ENCODE results near the gene ZCCHC3. TPM values are rescaled to one million over a fixed set of nuclear protein-coding genes. Genes with fewer than 3 reads are reported as not detected.

ZCCHC3 gene
- total RNA-seq, 4 donors from 2014 or later, result 6.5 to 13.4 (median 10.5) TPM

- no peak for TF ChIP-seq CTCF (IDR thresholded peaks at IDR 0.05; ENCODE audit: low read depth)
Measured at GRCh38 chr20:343107-343506, 45.7 kb downstream of the ZCCHC3 start.

- TF ChIP-seq CTCF (IDR thresholded peaks at IDR 0.05; ENCODE audit: low read depth), result no peak
Measured at GRCh38 chr20:346033-346639, 48.8 kb downstream of the ZCCHC3 start.

DNA sequence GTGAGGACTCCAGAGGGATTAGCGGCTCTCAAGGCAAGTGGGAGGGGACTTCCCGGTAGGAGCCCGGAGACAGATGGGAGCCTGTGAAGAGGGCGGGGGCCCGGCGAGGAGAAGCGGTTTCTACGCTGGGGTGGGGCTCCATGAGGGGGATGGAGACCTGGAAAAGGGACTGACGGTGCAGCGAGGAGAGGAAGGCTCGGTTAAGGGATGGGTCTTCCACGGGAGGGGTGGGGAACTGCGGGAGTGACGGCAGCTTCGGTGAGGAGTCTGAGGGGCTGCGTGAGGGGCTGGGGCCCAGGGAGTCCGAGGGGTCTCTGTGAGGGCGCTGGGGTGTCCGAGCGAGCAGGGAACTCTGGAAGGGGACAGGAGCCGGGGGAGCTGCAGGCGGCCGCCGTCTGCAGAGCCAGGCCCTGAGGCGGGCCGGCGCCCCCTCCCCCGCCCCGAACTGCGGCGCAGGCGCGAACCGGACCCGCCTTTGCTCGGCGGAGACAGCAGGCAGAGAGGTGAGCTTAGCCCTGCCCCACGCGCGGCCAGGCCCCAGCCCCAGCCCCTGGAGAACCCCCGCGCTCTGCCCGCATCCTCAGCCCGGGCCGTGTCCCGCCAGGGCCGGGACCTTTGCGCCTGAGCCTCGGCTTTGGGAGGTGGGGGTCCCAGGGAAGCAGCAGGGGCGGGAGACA lies 49.4 kb downstream of the ZCCHC3 start, which contains the start of gene NRSN2:
NRSN2 (plus strand) TSS at position 472 of the 677 bp plus-strand sequence. CDS start 2,533 bp downstream, outside the sequence.
- TF ChIP-seq CTCF (IDR thresholded peaks at IDR 0.05; ENCODE audit: low read depth), result no peak

DNA sequence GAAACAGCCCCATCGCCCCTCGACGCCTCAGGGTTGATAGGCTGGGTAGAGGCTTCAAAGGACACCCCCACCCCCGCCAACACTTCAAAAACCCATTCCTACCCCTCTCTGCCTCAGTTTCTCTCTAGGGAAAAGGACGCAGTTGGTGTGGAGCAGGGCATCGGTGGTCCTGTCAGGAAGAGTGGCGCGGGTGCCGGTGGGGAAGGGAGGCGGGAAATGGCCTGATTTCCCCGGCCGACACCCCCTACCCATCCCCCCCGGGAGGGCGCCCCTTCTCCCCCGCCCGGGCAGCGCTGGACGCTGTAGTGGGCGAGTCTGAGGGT lies 49.9 kb downstream of the ZCCHC3 start:
- no peak for TF ChIP-seq CTCF (IDR thresholded peaks at IDR 0.05; ENCODE audit: low read depth)

GRCh38 chr20:347640-348484 lies 50.5 kb downstream of the ZCCHC3 start:
- TF ChIP-seq CTCF (IDR thresholded peaks at IDR 0.05; ENCODE audit: low read depth), result no peak

DNA sequence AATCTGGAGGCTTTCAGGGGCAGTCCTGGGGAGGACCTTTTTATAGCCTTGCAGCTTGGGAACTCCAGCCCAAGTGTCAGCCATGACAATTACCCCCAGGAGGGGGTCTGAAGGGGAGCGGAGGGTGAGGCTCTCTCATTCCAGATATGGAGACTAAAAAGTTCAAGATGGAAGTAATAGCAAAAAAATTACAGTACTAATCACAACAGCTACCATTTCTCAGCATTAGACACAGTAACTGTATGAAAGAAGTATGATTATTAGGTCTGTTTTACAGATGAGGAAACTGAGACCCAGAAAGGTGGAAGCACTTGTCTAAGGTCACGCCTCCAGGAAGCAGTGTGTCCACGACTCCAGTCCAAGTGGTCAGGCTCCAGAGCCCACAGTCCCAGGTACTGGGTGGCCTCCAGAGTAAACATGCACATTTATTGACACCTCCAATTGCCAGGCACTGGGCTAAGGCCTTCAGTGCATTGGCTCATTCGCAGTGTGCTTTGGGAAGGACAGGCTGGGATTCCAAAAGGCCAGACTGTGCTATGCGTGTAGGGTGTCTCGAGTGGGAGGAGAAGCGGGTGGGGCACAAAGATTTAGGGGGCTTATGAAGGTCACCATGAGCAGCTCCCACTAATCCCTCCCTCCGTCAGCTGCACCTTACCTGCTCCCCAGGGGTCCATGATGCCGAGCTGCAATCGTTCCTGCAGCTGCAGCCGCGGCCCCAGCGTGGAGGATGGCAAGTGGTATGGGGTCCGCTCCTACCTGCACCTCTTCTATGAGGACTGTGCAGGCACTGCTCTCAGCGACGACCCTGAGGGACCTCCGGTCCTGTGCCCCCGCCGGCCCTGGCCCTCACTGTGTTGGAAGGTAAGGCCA lies 51.8 kb downstream of the ZCCHC3 start:
- no peak for TF ChIP-seq CTCF (IDR thresholded peaks at IDR 0.05; ENCODE audit: low read depth)

Other genes with a start within 250 kb of the ZCCHC3 start
- gene DEFB125, start 209.9 kb upstream of the ZCCHC3 start, total RNA-seq, result not detected
- gene DEFB126, start 155.0 kb upstream of the ZCCHC3 start, total RNA-seq, result not detected
- not detected for gene DEFB127, start 140.1 kb upstream of the ZCCHC3 start, total RNA-seq
- gene DEFB128, start 107.9 kb upstream of the ZCCHC3 start, total RNA-seq, result not detected
- not detected for gene DEFB129, start 70.3 kb upstream of the ZCCHC3 start, total RNA-seq
- gene DEFB132, start 39.8 kb upstream of the ZCCHC3 start, total RNA-seq, result 10 to 100 TPM in 2 of 4 donors, under 1 TPM in 1, not detected in 1; 0.66 to 38.4 (median 10.4) TPM
- gene C20orf96, start 6.8 kb upstream of the ZCCHC3 start, total RNA-seq, result 1 to 10 TPM; 1.5 to 3.1 (median 2.8) TPM
- gene SOX12, start 28.0 kb downstream of the ZCCHC3 start, total RNA-seq, result 1 to 10 TPM; 1.1 to 4.1 (median 2.0) TPM
- gene NRSN2, start 49.5 kb downstream of the ZCCHC3 start, total RNA-seq, result 1 to 10 TPM; 5.2 to 9.4 (median 7.6) TPM
- 1 to 10 TPM; 2.0 to 6.5 (median 3.6) TPM for gene TRIB3, start 83.2 kb downstream of the ZCCHC3 start, total RNA-seq
- 10 to 100 TPM; 29.3 to 91.6 (median 55.1) TPM for gene RBCK1, start 110.7 kb downstream of the ZCCHC3 start, total RNA-seq
- 10 to 100 TPM; 36.9 to 54.5 (median 44.6) TPM for gene TBC1D20, start 165.0 kb downstream of the ZCCHC3 start, total RNA-seq
- gene CSNK2A1, start 246.2 kb downstream of the ZCCHC3 start, total RNA-seq, result 100 to 1,000 TPM in 1 of 4 donors, 10 to 100 TPM in 3; 63.0 to 103 (median 78.3) TPM

Measured in subcutaneous adipose tissue (tissue), 4 donors.